ENCODE measurements around the gene FDXR. TPM values are rescaled to one million over a fixed set of nuclear protein-coding genes. Genes with fewer than 3 reads are reported as not detected.

The FDXR gene
- polyA plus RNA-seq, 3 donors, result 2.5 to 7.3 (median 6.2) TPM

- no peak for DNase-seq
- Mint-ChIP-seq H3K27ac (no peak overlapping the region), H3K27me3 (ENCODE audit: low read depth in 3 of 3) (peaks cover 81 to 95% (median 85%) of the 10 kb centered on the region in 3 donors), H3K4me3 (peak overlapping the region in 1 of 2 donors; percentile 81), H3K36me3 (peaks cover 0 to 4% of the 10 kb centered on the region in 2 donors), H3K9me3 (peaks cover 0 to 12% (median 4%) of the 10 kb centered on the region in 7 donors), H3K4me1 (peaks cover 3% of the 10 kb centered on the region)
- Histone ChIP-seq H3K9ac (ENCODE audit: insufficient read depth, low read length, poor library complexity, severe bottlenecking) (no peak overlapping the region), H3K4me3 (replicated peaks in 1 of 3; ENCODE audit: low read depth in 2 of 3, low read length in 3 of 3) (no peak overlapping the region), H3K36me3 (replicated peaks in 1 of 2; ENCODE audit: control insufficient read depth in 1 of 2, insufficient read depth in 2 of 2, low read length in 2 of 2) (no peaks in the 10 kb centered on the region), H3K4me2 (replicated peaks; ENCODE audit: extremely low read depth, low read length, poor library complexity, severe bottlenecking) (no peak overlapping the region), H3K4me1 (ENCODE audit: control insufficient read depth in 1 of 2, insufficient read depth in 2 of 2, low read length in 2 of 2) (peaks cover 2 to 9% of the 10 kb centered on the region in 2 donors), H4K20me1 (ENCODE audit: insufficient read depth, low read length) (no peaks in the 10 kb centered on the region), H3K27ac (ENCODE audit: low read depth in 1 of 2, low read length in 2 of 2) (no peak overlapping the region), H2AFZ (ENCODE audit: insufficient read depth, low read depth, low read length, poor library complexity, severe bottlenecking) (no peak overlapping the region), H3K9me3 (replicated peaks in 1 of 2; ENCODE audit: control insufficient read depth in 1 of 2, insufficient read depth in 1 of 2, low read length in 2 of 2) (peaks cover 1 to 4% of the 10 kb centered on the region in 2 donors), H3K27me3 (ENCODE audit: control insufficient read depth in 2 of 2, insufficient read depth in 2 of 2, low read length in 2 of 2) (peaks cover 32 to 84% of the 10 kb centered on the region in 2 donors), H3K79me2 (ENCODE audit: insufficient read depth, low read length) (no peaks in the 10 kb centered on the region)
- intact Hi-C loops (cut with micrococcal nuclease), result loop anchor here in 1 of 2 donors (5.0 kb wide), 1 partner anchor 46 kb away; no protein-coding TSS in a partner anchor
- WGBS (ENCODE audit: insufficient coverage), result 95% methylated on average over 7 of the region's 8 CpGs
- no peak for TF ChIP-seq CTCF (IDR thresholded peaks at IDR 0.05)
These were observed 19.1 kb downstream of the FDXR start for GRCh38 chr17:74853669-74854068.

GRCh38 chr17:74853048-74853397 is 19.8 kb downstream of the FDXR start:
- DNase-seq, result no peak
- Histone ChIP-seq H3K9me3 (replicated peaks in 1 of 2; ENCODE audit: control insufficient read depth in 1 of 2, insufficient read depth in 1 of 2, low read length in 2 of 2) (peaks cover 0 to 4% of the 10 kb centered on the region in 2 donors), H3K36me3 (replicated peaks in 1 of 2; ENCODE audit: control insufficient read depth in 1 of 2, insufficient read depth in 2 of 2, low read length in 2 of 2) (no peaks in the 10 kb centered on the region), H3K4me2 (replicated peaks; ENCODE audit: extremely low read depth, low read length, poor library complexity, severe bottlenecking) (no peak overlapping the region), H3K79me2 (ENCODE audit: insufficient read depth, low read length) (no peaks in the 10 kb centered on the region), H3K27ac (ENCODE audit: low read depth in 1 of 2, low read length in 2 of 2) (no peak overlapping the region), H2AFZ (ENCODE audit: insufficient read depth, low read depth, low read length, poor library complexity, severe bottlenecking) (no peak overlapping the region), H3K4me3 (replicated peaks in 1 of 3; ENCODE audit: low read depth in 2 of 3, low read length in 3 of 3) (no peak overlapping the region), H3K9ac (ENCODE audit: insufficient read depth, low read length, poor library complexity, severe bottlenecking) (no peak overlapping the region), H3K27me3 (ENCODE audit: control insufficient read depth in 2 of 2, insufficient read depth in 2 of 2, low read length in 2 of 2) (peaks cover 29 to 77% of the 10 kb centered on the region in 2 donors), H3K4me1 (ENCODE audit: control insufficient read depth in 1 of 2, insufficient read depth in 2 of 2, low read length in 2 of 2) (peaks cover 2 to 9% of the 10 kb centered on the region in 2 donors), H4K20me1 (ENCODE audit: insufficient read depth, low read length) (no peaks in the 10 kb centered on the region)
- Mint-ChIP-seq H3K27ac (no peak overlapping the region), H3K27me3 (ENCODE audit: low read depth in 3 of 3) (peaks cover 77 to 94% (median 80%) of the 10 kb centered on the region in 3 donors), H3K4me1 (peaks cover 3% of the 10 kb centered on the region), H3K36me3 (peaks cover 0 to 2% of the 10 kb centered on the region in 2 donors), H3K9me3 (peaks cover 0 to 9% (median 2%) of the 10 kb centered on the region in 7 donors), H3K4me3 (peak overlapping the region in 1 of 2 donors; percentile 82)
- 0% methylated on average over 4 of the region's 9 CpGs for WGBS (ENCODE audit: insufficient coverage)
- TF ChIP-seq CTCF (IDR thresholded peaks at IDR 0.05), result no peak
- intact Hi-C loops (cut with micrococcal nuclease), result loop anchor here in 1 of 2 donors (5.0 kb wide), 1 partner anchor 46 kb away; no protein-coding TSS in a partner anchor
